Fibroblast of villous mesenchyme (primary cell): Measurements from ENCODE around the gene IQGAP3. TPM values are rescaled to one million over a fixed set of nuclear protein-coding genes. Genes with fewer than 3 reads are reported as not detected.
A peak's percentile ranks its signal among the peaks of the same experiment; 100 is the strongest.

Experiments
- DNase-seq: peaks from one replicate; pipeline ENCODE4 v3.0.0-alpha.2; 2010; ENCODE audit warnings: low read depth
- H3K4me3 ChIP-seq: 2 replicates; pipeline ENCODE4 v1.5.1; 2011; ENCODE audit warnings: low read depth, mild to moderate bottlenecking, low read length
- total RNA-seq: library from RNA; depleted of rRNA; stranded (reverse); fragments of >200 nt; gene quantifications from 2 replicates; pipeline ENCODE4 v1.2.3, GENCODE V29; 2012
- TF ChIP-seq, protein P1 (sequence below): IDR thresholded peaks from 2 replicates; pipeline ENCODE4 v1.5.1; 2012; ENCODE audit warnings: low read depth, mild to moderate bottlenecking, low read length; ENCODE audit not compliant: insufficient read depth

The IQGAP3 gene
- total RNA-seq, 1 donor: 24.2 TPM

DNA sequence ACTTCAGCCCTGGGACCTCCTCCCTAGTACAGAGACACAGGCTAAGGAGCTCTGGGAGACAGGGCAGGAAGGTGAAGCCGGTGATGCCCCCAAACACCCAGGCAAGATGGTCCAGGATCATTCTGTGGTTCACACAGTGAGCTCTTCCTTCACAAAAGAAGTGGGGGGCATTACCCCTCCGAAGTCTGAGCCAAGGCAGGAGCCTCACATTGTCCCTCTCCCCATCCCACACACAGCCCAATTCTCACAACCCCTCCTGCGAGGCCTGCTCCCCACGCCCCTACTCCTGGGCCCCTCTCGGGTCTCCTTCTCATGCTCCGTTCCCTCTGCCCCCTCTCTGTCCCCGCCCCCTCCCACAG, 82.5 kb downstream of the IQGAP3 start:
- H3K4me3 ChIP-seq: no peak overlapping the region
- no peak for DNase-seq
- TF ChIP-seq, protein P1, sequence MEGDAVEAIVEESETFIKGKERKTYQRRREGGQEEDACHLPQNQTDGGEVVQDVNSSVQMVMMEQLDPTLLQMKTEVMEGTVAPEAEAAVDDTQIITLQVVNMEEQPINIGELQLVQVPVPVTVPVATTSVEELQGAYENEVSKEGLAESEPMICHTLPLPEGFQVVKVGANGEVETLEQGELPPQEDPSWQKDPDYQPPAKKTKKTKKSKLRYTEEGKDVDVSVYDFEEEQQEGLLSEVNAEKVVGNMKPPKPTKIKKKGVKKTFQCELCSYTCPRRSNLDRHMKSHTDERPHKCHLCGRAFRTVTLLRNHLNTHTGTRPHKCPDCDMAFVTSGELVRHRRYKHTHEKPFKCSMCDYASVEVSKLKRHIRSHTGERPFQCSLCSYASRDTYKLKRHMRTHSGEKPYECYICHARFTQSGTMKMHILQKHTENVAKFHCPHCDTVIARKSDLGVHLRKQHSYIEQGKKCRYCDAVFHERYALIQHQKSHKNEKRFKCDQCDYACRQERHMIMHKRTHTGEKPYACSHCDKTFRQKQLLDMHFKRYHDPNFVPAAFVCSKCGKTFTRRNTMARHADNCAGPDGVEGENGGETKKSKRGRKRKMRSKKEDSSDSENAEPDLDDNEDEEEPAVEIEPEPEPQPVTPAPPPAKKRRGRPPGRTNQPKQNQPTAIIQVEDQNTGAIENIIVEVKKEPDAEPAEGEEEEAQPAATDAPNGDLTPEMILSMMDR: no peak

DNA sequence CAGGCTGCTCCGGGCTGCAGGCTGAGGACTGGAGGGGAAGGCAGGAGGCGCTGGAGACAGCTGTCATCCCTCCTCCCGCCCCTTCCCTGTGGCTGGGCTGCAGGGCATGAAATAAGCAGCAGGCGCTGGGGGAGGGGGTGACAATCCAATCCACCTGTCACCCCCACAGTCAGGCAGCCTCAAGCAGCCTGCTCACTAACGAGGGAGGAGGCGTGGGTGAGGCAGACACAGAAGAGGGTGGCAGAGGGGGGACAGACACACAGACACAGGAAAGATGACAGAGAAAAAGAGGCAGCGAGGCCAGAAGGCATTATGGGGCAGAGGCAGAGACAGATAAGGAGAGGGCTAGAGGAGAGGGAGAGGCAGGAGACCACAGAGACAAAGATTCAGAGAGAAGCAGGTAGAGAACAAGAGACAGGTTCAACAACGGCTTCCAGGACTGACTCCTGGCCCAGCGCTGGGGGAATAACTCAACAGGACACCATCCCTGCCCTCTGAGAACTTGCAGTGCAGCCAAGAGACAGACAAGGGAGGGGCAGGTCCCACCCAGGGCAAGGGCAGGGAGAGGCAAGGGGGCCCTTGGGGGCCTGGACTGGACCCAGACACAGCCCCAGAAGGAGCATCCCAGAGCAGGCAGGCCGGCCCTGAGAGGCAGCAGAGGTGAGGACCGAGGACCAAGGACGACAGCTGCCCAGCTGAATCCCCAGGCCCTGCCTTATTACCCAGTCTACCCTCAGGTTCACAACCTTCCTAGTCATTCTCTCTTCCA, 83.0 kb downstream of the IQGAP3 start:
- DNase-seq: no peak
- TF ChIP-seq, protein P1: peak; percentile 31

GRCh38 chr1:156488566-156489165, 83.7 kb downstream of the IQGAP3 start:
- TF ChIP-seq, protein P1: no peak
- no peak overlapping the region for H3K4me3 ChIP-seq

More for the DNA sequence above, 83.0 kb downstream of the IQGAP3 start:
- no peak overlapping the region for H3K4me3 ChIP-seq

GRCh38 chr1:156487862-156488261, 84.5 kb downstream of the IQGAP3 start:
- H3K4me3 ChIP-seq: no peak overlapping the region
- no peak for DNase-seq
- TF ChIP-seq, protein P1: no peak

More at GRCh38 chr1:156488566-156489165, 83.7 kb downstream of the IQGAP3 start:
- no peak for DNase-seq

GRCh38 chr1:156486421-156487344, 85.7 kb downstream of the IQGAP3 start:
- no peak for DNase-seq
- no peak overlapping the region for H3K4me3 ChIP-seq
- TF ChIP-seq, protein P1: no peak

GRCh38 chr1:156485984-156486383, 86.4 kb downstream of the IQGAP3 start:
- no peak for DNase-seq
- H3K4me3 ChIP-seq: no peak overlapping the region
- TF ChIP-seq, protein P1: no peak
